ENCODE data around the gene P2RY2.

GRCh38 chr11:73177380-73177777, 40.7 kb upstream of the P2RY2 start:
- TF ChIP-seq EP300 (IDR thresholded peaks at IDR 0.05), result no peak
- TF ChIP-seq CTCF (IDR thresholded peaks at IDR 0.05), result no peak
- TF ChIP-seq POLR2A (IDR thresholded peaks at IDR 0.05), result no peak
- TF ChIP-seq POLR2AphosphoS5 (IDR thresholded peaks at IDR 0.05), result no peak

Measured in sigmoid colon (tissue), 4 donors.